ENCODE measurements around the gene TRRAP.

DNA sequence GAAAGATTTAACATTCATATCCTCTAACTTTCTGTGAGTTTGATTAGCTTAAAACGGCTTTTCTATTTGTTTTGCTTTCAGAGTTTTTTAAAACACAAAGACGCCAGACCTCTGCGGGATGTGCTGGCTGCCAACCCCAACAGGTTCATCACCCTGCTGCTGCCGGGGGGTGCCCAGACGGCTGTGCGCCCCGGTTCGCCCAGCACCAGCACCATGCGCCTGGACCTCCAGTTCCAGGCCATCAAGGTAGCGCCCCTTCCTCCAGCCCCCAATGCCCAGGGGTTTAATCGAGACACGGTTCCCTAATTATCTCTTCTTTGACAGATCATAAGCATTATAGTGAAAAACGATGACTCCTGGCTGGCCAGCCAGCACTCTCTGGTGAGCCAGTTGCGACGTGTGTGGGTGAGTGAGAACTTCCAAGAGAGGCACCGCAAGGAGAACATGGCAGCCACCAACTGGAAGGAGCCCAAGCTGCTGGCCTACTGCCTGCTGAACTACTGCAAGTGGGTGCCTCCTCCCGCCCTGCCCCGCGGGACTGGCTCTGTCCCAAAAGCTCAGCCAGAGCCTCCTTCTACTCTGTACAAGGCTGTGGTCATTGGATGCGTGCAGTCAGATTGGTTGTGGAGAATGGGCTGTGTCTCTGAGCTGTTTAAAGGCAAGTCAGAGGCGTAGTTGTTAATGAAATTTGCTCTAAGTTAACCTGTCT is 71.2 kb downstream of the TRRAP start:
- no peak for TF ChIP-seq CTCF (IDR thresholded peaks at IDR 0.05; ENCODE audit: low read depth, low read length, missing input control)
- TF ChIP-seq, protein P1, sequence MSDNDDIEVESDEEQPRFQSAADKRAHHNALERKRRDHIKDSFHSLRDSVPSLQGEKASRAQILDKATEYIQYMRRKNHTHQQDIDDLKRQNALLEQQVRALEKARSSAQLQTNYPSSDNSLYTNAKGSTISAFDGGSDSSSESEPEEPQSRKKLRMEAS (IDR thresholded peaks at IDR 0.05) = no peak
- no peak for TF ChIP-seq RAD21 (IDR thresholded peaks at IDR 0.05)
- no peak for TF ChIP-seq EGR1 (IDR thresholded peaks at IDR 0.05; ENCODE audit: low read depth in 2 of 2)
- no peak for TF ChIP-seq JUND (IDR thresholded peaks at IDR 0.05)
- no peak for TF ChIP-seq YY1 (IDR thresholded peaks at IDR 0.05)
- no peak for TF ChIP-seq REST (IDR thresholded peaks at IDR 0.05)
- no peak for TF ChIP-seq TAF1 (conservative IDR thresholded peaks at IDR 0.05)
- TF ChIP-seq RXRA (IDR thresholded peaks at IDR 0.05) = no peak
- no peak for TF ChIP-seq SP1 (IDR thresholded peaks at IDR 0.05)
- no peak for TF ChIP-seq FOXA1 (IDR thresholded peaks at IDR 0.05)
- TF ChIP-seq GABPA (IDR thresholded peaks at IDR 0.05 in 1 of 2, conservative IDR thresholded peaks at IDR 0.05 in 1 of 2) = no peak
